Measurements from ENCODE around the gene NLGN1. TPM values are rescaled to one million over a fixed set of nuclear protein-coding genes. Genes with fewer than 3 reads are reported as not detected.

NLGN1 gene
- total and polyA plus RNA-seq, 2 of the 13 experiments (the other 11 are each of a cell fraction or from before 2014, with no cell fraction given): not detected

DNA sequence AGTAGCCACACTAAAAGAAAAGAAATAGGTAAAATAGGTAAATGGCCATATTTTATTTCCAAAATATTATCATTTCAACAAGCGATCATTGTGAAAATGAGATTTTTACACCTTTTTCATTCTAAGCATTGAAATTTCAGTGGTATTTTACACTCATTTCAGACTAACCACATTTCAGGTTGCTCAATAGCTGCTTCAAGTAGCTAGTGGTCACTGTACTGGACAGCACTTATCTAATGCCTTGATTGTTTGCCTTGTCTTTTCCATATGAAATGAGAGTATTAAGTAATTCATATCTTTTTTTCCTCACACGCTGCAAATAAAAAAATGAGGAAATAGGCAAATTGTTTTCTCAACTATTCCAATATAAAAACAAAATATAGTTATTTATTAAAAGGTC, 332.8 kb downstream of the NLGN1 start:
- in situ Hi-C loops (cut with HindIII; ENCODE audit: extremely low pct_ligation_motif_present, low pct_unique_long_range_greater_than_20kb) (no loop called here), intact Hi-C loops (cut with micrococcal nuclease; ENCODE audit: unreplicated experiment) (no loop called here)
- ATAC-seq (no peak), FAIRE-seq (no peak), DNase-seq (ENCODE audit: low spot score) (no peak)
- Histone ChIP-seq H3K4me2 (ENCODE audit: low read depth, low read length) (no peak overlapping the region), H3K9ac (ENCODE audit: insufficient read depth, low read depth, low read length) (no peak overlapping the region), H3K27me3 (ENCODE audit: control insufficient read depth in 1 of 2, insufficient read depth in 2 of 2, low read length in 2 of 2) (no peaks in the 10 kb centered on the region), H4K20me1 (ENCODE audit: insufficient read depth, low read length) (no peaks in the 10 kb centered on the region), H3K4me3 (replicated peaks in 1 of 3; ENCODE audit: insufficient read depth in 1 of 3, low read depth in 2 of 3, low read length in 3 of 3) (no peak overlapping the region), H2AFZ (ENCODE audit: low read length) (no peak overlapping the region), H3K79me2 (ENCODE audit: insufficient read depth, low read length) (no peaks in the 10 kb centered on the region), H3K4me1 (ENCODE audit: insufficient read depth, low read length) (no peaks in the 10 kb centered on the region), H3K27ac (ENCODE audit: extremely low read length, insufficient read depth, low read length) (no peak overlapping the region), H3K36me3 (replicated peaks in 1 of 2; ENCODE audit: control insufficient read depth in 1 of 2, insufficient read depth in 2 of 2, low read length in 2 of 2) (no peaks in the 10 kb centered on the region), H3K9me3 (ENCODE audit: low read length) (no peaks in the 10 kb centered on the region)
- ChIA-PET CTCF (ENCODE audit: low intra/inter-chr PET ratio, low total read pairs) (no interaction called here), POLR2A (no interaction called here)
- TF ChIP-seq, protein P1, sequence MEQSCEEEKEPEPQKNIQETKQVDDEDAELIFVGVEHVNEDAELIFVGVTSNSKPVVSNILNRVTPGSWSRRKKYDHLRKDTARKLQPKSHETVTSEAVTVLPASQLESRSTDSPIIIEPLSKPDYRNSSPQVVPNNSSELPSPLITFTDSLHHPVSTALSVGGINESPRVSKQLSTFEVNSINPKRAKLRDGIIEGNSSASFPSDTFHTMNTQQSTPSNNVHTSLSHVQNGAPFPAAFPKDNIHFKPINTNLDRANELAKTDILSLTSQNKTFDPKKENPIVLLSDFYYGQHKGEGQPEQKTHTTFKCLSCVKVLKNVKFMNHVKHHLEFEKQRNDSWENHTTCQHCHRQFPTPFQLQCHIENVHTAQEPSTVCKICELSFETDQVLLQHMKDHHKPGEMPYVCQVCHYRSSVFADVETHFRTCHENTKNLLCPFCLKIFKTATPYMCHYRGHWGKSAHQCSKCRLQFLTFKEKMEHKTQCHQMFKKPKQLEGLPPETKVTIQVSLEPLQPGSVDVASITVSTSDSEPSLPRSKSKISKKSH (CRISPR knock-in tag; IDR thresholded peaks at IDR 0.05; ENCODE audit: borderline replicate concordance): no peak
- WGBS (ENCODE audit: low lambda C conversion rate): 21% methylated on average over 2 of the region's 2 CpGs
- BruUV-seq (replicated peaks): no TSS peak

DNA sequence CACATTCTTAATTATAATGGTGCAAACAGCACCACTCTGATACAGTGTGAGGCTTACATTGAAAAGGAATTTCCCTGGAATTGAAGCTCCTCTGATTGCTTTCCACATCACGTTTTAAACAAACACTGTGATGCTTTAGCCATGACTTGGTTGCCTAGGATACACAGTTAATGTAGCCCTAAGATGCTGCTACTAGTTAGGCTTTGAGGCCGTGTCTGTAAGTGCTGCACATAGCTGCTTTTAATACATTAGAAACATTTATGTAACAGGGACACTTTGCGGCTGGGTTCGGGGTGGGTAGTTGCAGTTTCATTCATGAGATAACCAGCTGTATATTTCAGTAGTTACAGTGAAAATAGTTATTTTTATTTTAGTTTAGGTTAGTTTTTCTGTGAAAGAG, 334.7 kb downstream of the NLGN1 start:
- no peak overlapping the region for H3K4me3 ChIP-seq (replicated peaks in 1 of 3; ENCODE audit: insufficient read depth in 1 of 3, low read depth in 2 of 3, low read length in 3 of 3)
- in situ Hi-C loops (cut with HindIII; ENCODE audit: extremely low pct_ligation_motif_present, low pct_unique_long_range_greater_than_20kb) (no loop called here), intact Hi-C loops (cut with micrococcal nuclease; ENCODE audit: unreplicated experiment) (no loop called here)
- no peaks in the 10 kb centered on the region; a peak in 1 of 5 replicates for H3K27me3 ChIP-seq (ENCODE audit: control insufficient read depth in 1 of 2, insufficient read depth in 2 of 2, low read length in 2 of 2)
- H3K79me2 ChIP-seq (ENCODE audit: insufficient read depth, low read length): no peaks in the 10 kb centered on the region
- BruUV-seq (replicated peaks): no TSS peak
- no peaks in the 10 kb centered on the region for H3K36me3 ChIP-seq (replicated peaks in 1 of 2; ENCODE audit: control insufficient read depth in 1 of 2, insufficient read depth in 2 of 2, low read length in 2 of 2)
- WGBS (ENCODE audit: low lambda C conversion rate): 16% methylated on average over 4 of the region's 4 CpGs
- ATAC-seq (no peak), FAIRE-seq (no peak), DNase-seq (ENCODE audit: low spot score) (no peak)
- no peaks in the 10 kb centered on the region for H4K20me1 ChIP-seq (ENCODE audit: insufficient read depth, low read length)
- ChIA-PET POLR2A (no interaction called here), CTCF (ENCODE audit: low intra/inter-chr PET ratio, low total read pairs) (no interaction called here)
- no peak overlapping the region for H3K4me2 ChIP-seq (ENCODE audit: low read depth, low read length)
- no peaks in the 10 kb centered on the region for H3K9me3 ChIP-seq (ENCODE audit: low read length)
- no peak overlapping the region for H2AFZ ChIP-seq (ENCODE audit: low read length)
- no peaks in the 10 kb centered on the region for H3K4me1 ChIP-seq (ENCODE audit: insufficient read depth, low read length)
- H3K9ac ChIP-seq (ENCODE audit: insufficient read depth, low read depth, low read length): no peak overlapping the region
- no peak overlapping the region for H3K27ac ChIP-seq (ENCODE audit: extremely low read length, insufficient read depth, low read length)
- TF ChIP-seq, protein P2, sequence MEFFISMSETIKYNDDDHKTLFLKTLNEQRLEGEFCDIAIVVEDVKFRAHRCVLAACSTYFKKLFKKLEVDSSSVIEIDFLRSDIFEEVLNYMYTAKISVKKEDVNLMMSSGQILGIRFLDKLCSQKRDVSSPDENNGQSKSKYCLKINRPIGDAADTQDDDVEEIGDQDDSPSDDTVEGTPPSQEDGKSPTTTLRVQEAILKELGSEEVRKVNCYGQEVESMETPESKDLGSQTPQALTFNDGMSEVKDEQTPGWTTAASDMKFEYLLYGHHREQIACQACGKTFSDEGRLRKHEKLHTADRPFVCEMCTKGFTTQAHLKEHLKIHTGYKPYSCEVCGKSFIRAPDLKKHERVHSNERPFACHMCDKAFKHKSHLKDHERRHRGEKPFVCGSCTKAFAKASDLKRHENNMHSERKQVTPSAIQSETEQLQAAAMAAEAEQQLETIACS (CRISPR knock-in tag; IDR thresholded peaks at IDR 0.05): no peak
- no peak for TF ChIP-seq HIVEP1 (CRISPR knock-in tag; IDR thresholded peaks at IDR 0.05)
- TF ChIP-seq GZF1 (CRISPR knock-in tag; IDR thresholded peaks at IDR 0.05): no peak
- TF ChIP-seq ZNF644 (CRISPR knock-in tag; IDR thresholded peaks at IDR 0.05; ENCODE audit: low read depth): no peak
- no peak for TF ChIP-seq NR3C1 (CRISPR knock-in tag; IDR thresholded peaks at IDR 0.05)
- TF ChIP-seq ZNF720 (CRISPR knock-in tag; IDR thresholded peaks at IDR 0.05): no peak
- TF ChIP-seq ZBTB42 (CRISPR knock-in tag; IDR thresholded peaks at IDR 0.05): no peak
- no peak for TF ChIP-seq SP2 (CRISPR knock-in tag; IDR thresholded peaks at IDR 0.05)
- no peak for TF ChIP-seq ZNF260 (CRISPR knock-in tag; IDR thresholded peaks at IDR 0.05; ENCODE audit: borderline replicate concordance, low read depth)
- no peak for TF ChIP-seq MED8 (CRISPR knock-in tag; IDR thresholded peaks at IDR 0.05; ENCODE audit: insufficient replicate concordance)
- TF ChIP-seq, protein P3, sequence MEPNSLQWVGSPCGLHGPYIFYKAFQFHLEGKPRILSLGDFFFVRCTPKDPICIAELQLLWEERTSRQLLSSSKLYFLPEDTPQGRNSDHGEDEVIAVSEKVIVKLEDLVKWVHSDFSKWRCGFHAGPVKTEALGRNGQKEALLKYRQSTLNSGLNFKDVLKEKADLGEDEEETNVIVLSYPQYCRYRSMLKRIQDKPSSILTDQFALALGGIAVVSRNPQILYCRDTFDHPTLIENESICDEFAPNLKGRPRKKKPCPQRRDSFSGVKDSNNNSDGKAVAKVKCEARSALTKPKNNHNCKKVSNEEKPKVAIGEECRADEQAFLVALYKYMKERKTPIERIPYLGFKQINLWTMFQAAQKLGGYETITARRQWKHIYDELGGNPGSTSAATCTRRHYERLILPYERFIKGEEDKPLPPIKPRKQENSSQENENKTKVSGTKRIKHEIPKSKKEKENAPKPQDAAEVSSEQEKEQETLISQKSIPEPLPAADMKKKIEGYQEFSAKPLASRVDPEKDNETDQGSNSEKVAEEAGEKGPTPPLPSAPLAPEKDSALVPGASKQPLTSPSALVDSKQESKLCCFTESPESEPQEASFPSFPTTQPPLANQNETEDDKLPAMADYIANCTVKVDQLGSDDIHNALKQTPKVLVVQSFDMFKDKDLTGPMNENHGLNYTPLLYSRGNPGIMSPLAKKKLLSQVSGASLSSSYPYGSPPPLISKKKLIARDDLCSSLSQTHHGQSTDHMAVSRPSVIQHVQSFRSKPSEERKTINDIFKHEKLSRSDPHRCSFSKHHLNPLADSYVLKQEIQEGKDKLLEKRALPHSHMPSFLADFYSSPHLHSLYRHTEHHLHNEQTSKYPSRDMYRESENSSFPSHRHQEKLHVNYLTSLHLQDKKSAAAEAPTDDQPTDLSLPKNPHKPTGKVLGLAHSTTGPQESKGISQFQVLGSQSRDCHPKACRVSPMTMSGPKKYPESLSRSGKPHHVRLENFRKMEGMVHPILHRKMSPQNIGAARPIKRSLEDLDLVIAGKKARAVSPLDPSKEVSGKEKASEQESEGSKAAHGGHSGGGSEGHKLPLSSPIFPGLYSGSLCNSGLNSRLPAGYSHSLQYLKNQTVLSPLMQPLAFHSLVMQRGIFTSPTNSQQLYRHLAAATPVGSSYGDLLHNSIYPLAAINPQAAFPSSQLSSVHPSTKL (CRISPR knock-in tag; IDR thresholded peaks at IDR 0.05): no peak
